H1 (cell line): ENCODE measurements around the gene HS6ST2. TPM values are rescaled to one million over a fixed set of nuclear protein-coding genes. Genes with fewer than 3 reads are reported as not detected.

ENCODE experiments used
- CTCF ChIA-PET: fragments of 300-600 bp; sonication (Branson Sonifier 250); formaldehyde crosslinking; loops from one replicate; lab custom pipeline; 2021; ENCODE audit not compliant: partially characterized antibody; lab: Charles Lee
- POLR2A ChIA-PET: fragments of 300-600 bp; sonication (Branson Sonifier 250); formaldehyde crosslinking; loops from one replicate; lab custom pipeline; 2021; ENCODE audit warnings: inconsistent platforms; ENCODE audit not compliant: partially characterized antibody; lab: Charles Lee
- DNase-seq, 2 experiments: peaks; one replicate each; pipeline versions ENCODE4 v3.0.0 to v3.0.0-alpha.2; 2010 to 2022; ENCODE audit warnings: low spot score in 2 of 2, low read depth in 1 of 2, mixed read lengths in 1 of 2
- FAIRE-seq: peaks from 2 replicates; lab custom pipeline; 2011; peaks lifted over from hg19 to GRCh38; lab: Jason Lieb, UNC
- H2AFZ ChIP-seq: 2 replicates; pipeline ENCODE4 v1.8.1; 2012; ENCODE audit warnings: low read length, inconsistent platforms
- H2AK5ac ChIP-seq: 2 replicates; pipeline ENCODE4 v1.6.1; 2013; ENCODE audit warnings: low read depth, low read length
- H2BK120ac ChIP-seq: replicated peaks from 2 replicates; pipeline ENCODE3; 2013; ENCODE audit warnings: low read depth, low read length, inconsistent platforms
- H2BK12ac ChIP-seq: 2 replicates; pipeline ENCODE4 v1.6.1; 2013; ENCODE audit warnings: low read depth, low read length
- H2BK15ac ChIP-seq: 2 replicates; pipeline ENCODE4 v1.6.1; 2013; ENCODE audit warnings: low read length
- H2BK20ac ChIP-seq: 2 replicates; pipeline ENCODE4 v1.6.1; 2013; ENCODE audit warnings: low read length
- H2BK5ac ChIP-seq: 2 replicates; pipeline ENCODE4 v1.6.1; 2013; ENCODE audit warnings: low read depth, low read length
- H3K14ac ChIP-seq: 2 replicates; pipeline ENCODE4 v1.6.1; 2013; ENCODE audit warnings: inconsistent platforms; ENCODE audit not compliant: insufficient read length
- H3K18ac ChIP-seq: 2 replicates; pipeline ENCODE4 v1.6.1; 2013; ENCODE audit warnings: low read length; ENCODE audit errors: extremely low read depth
- H3K23ac ChIP-seq: 2 replicates; pipeline ENCODE4 v1.6.1; 2013; ENCODE audit warnings: inconsistent platforms; ENCODE audit not compliant: insufficient read length
- H3K23me2 ChIP-seq: 2 replicates; pipeline ENCODE4 v1.6.1; 2013; ENCODE audit warnings: low read depth, low read length
- H3K27ac ChIP-seq: 2 replicates; pipeline ENCODE4 v1.6.1; 2011; ENCODE audit warnings: low read depth, low read length, inconsistent platforms
- H3K27me3 ChIP-seq, 4 experiments: replicated peaks in 1 of 4; 1 replicate in 1 of 4; 2 replicates in 3 of 4; pipeline versions ENCODE4 v1.6.1 to v1.8.1; 2011 to 2013; ENCODE audit warnings: low read length in 3 of 4, mild to moderate bottlenecking in 3 of 4, inconsistent platforms in 2 of 4, mixed read lengths in 2 of 4, moderate library complexity in 1 of 4; ENCODE audit not compliant: control insufficient read depth in 3 of 4, insufficient read depth in 3 of 4; ENCODE audit errors: extremely low read depth in 1 of 4
- H3K36me3 ChIP-seq, 4 experiments: 2 replicates each; pipeline versions ENCODE4 v1.6.1 to v1.8.1; 2011 to 2013; ENCODE audit warnings: mild to moderate bottlenecking in 4 of 4, low read length in 3 of 4, moderate library complexity in 2 of 4, control low read depth in 1 of 4, inconsistent platforms in 1 of 4; ENCODE audit not compliant: insufficient read depth in 4 of 4, control insufficient read depth in 2 of 4
- H3K4ac ChIP-seq: replicated peaks from 2 replicates; pipeline ENCODE3; 2013; ENCODE audit warnings: low read length, low read depth, mixed read lengths, inconsistent platforms; ENCODE audit not compliant: insufficient read length
- H3K4me1 ChIP-seq, 4 experiments: replicated peaks in 1 of 4; 1 replicate in 1 of 4; 2 replicates in 3 of 4; pipeline versions ENCODE4 v1.6.1 to v1.8.1; 2011 to 2013; ENCODE audit warnings: low read length in 3 of 4, inconsistent platforms in 2 of 4, mixed read lengths in 1 of 4; ENCODE audit not compliant: insufficient read depth in 4 of 4, control insufficient read depth in 3 of 4
- H3K4me2 ChIP-seq, 2 experiments: 2 replicates each; pipeline versions ENCODE4 v1.6.1 to v1.8.1; 2011 to 2013; ENCODE audit warnings: low read depth in 2 of 2, low read length in 2 of 2, control low read depth in 1 of 2, inconsistent platforms in 1 of 2, mild to moderate bottlenecking in 1 of 2; ENCODE audit not compliant: insufficient read depth in 1 of 2
- H3K4me3 ChIP-seq, 4 experiments: fragments of 200-600, 300-600 bp in 1 of 4; sonication (generic), shearing (Covaris generic), sonication (Bioruptor Twin) in 1 of 4; 2 replicates each; pipeline versions ENCODE4 v1.5.1 to v1.8.1; 2011 to 2016; ENCODE audit warnings: low read length in 4 of 4, low read depth in 3 of 4, control low read depth in 2 of 4, inconsistent platforms in 2 of 4, mild to moderate bottlenecking in 2 of 4, mixed read lengths in 1 of 4, moderate library complexity in 1 of 4; ENCODE audit not compliant: insufficient read depth in 2 of 4; ENCODE audit errors: extremely low read depth in 1 of 4
- H3K56ac ChIP-seq: replicated peaks from 2 replicates; pipeline ENCODE3; 2013; ENCODE audit warnings: low read depth, mild to moderate bottlenecking, mixed read lengths, low read length, inconsistent platforms; ENCODE audit not compliant: insufficient read length
- H3K79me1 ChIP-seq: 2 replicates; pipeline ENCODE4 v1.6.1; 2013; ENCODE audit warnings: low read depth, low read length, control low read depth
- H3K79me2 ChIP-seq, 2 experiments: 2 replicates each; pipeline versions ENCODE4 v1.6.1 to v1.8.1; 2012 to 2013; ENCODE audit warnings: low read length in 2 of 2, mild to moderate bottlenecking in 2 of 2, inconsistent platforms in 1 of 2; ENCODE audit not compliant: insufficient read depth in 2 of 2, control insufficient read depth in 1 of 2
- H3K9ac ChIP-seq, 4 experiments: replicated peaks in 1 of 4; 1 replicate in 1 of 4; 2 replicates in 3 of 4; pipeline versions ENCODE4 v1.6.1 to v1.8.1; 2011 to 2013; ENCODE audit warnings: low read depth in 3 of 4, low read length in 3 of 4, control low read depth in 2 of 4, mild to moderate bottlenecking in 2 of 4, moderate library complexity in 2 of 4, inconsistent platforms in 1 of 4; ENCODE audit errors: extremely low read depth in 1 of 4
- H3K9me3 ChIP-seq, 2 experiments: 2 replicates each; pipeline versions ENCODE4 v1.6.1 to v1.8.1; 2012 to 2013; ENCODE audit warnings: mild to moderate bottlenecking in 2 of 2, moderate library complexity in 2 of 2, control low read depth in 1 of 2, inconsistent platforms in 1 of 2, low read depth in 1 of 2, low read length in 1 of 2, mixed read lengths in 1 of 2; ENCODE audit not compliant: insufficient read depth in 2 of 2
- H4K20me1 ChIP-seq, 2 experiments: replicated peaks in 1 of 2; 2 replicates each; pipeline versions ENCODE3 to v1.8.1; 2011 to 2013; ENCODE audit warnings: inconsistent platforms in 2 of 2, low read length in 2 of 2, mild to moderate bottlenecking in 1 of 2; ENCODE audit not compliant: insufficient read depth in 2 of 2, control insufficient read depth in 1 of 2
- H4K5ac ChIP-seq: 2 replicates; pipeline ENCODE4 v1.6.1; 2013; ENCODE audit warnings: low read length, low read depth, mixed read lengths, inconsistent platforms; ENCODE audit not compliant: insufficient read length
- H4K8ac ChIP-seq: 2 replicates; pipeline ENCODE4 v1.8.0; 2013; ENCODE audit warnings: mild to moderate bottlenecking, moderate library complexity, low read length, inconsistent platforms; ENCODE audit not compliant: insufficient read depth; ENCODE audit errors: extremely low read depth
- H4K91ac ChIP-seq: replicated peaks from 2 replicates; pipeline ENCODE3; 2013; ENCODE audit warnings: low read length, mixed read lengths, inconsistent platforms; ENCODE audit not compliant: insufficient read length
- GABPA ChIP-seq: IDR thresholded peaks from 2 replicates; pipeline ENCODE4 v1.6.1; 2011; ENCODE audit warnings: mild to moderate bottlenecking, low read length, moderate library complexity, borderline replicate concordance; ENCODE audit not compliant: insufficient read depth
- MAFK ChIP-seq: IDR thresholded peaks from 2 replicates; pipeline ENCODE4 v1.6.1; 2012; ENCODE audit warnings: low read depth, mild to moderate bottlenecking, improper control_type of control experiment, low read length
- RBBP5 ChIP-seq: IDR thresholded peaks from 2 replicates; pipeline ENCODE4 v1.7.1; 2012; ENCODE audit warnings: low read depth, mild to moderate bottlenecking, inconsistent platforms, low read length, moderate library complexity, borderline replicate concordance
- TAF1 ChIP-seq: IDR thresholded peaks from 2 replicates; pipeline ENCODE4 v1.6.1; 2011; ENCODE audit warnings: mild to moderate bottlenecking, low read depth, low read length
- WGBS, 2 experiments: shearing (Covaris generic) in 1 of 2; methylation state at CpG; one replicate each; pipeline versions ENCODE4 v1.1.6 to v1.1.7; 2013 to 2015; ENCODE audit warnings: low lambda C conversion rate in 2 of 2, mixed read lengths in 2 of 2, inconsistent platforms in 1 of 2, low coverage in 1 of 2, missing lambda C conversion rate in 1 of 2; ENCODE audit not compliant: insufficient replicate concordance in 2 of 2, insufficient coverage in 1 of 2, insufficient read length in 1 of 2; ENCODE audit errors: extremely low coverage in 1 of 2, missing lambda C conversion rate in 1 of 2; 5-methylcytosine and 5-hydroxymethylcytosine counted together
- polyA plus RNA-seq, 7 experiments: library from polyadenylated mRNA; depleted of rRNA in 3 of 7; stranded (reverse) in 5 of 7; unstranded in 2 of 7; fragments of >200 nt in 5 of 7; fragments of 200-250 nt in 2 of 7; gene quantifications; 1 replicate in 5 of 7; 2 replicates in 1 of 7; 4 replicates in 1 of 7; pipeline versions ENCODE4 v1.2.1 to v1.2.3, GENCODE V29; 2011 to 2013; ENCODE audit warnings: missing spikeins in 2 of 7, mixed read lengths in 2 of 7
- total RNA-seq: library from RNA; stranded (reverse); fragmentation: NEBNext Ultra II Directional; extraction: Animal tissue kit (Norgen Biotek cat#: 25700); gene quantifications from 2 replicates; pipeline ENCODE4 v1.2.1, GENCODE V29; 2021
- TF ChIP-seq, protein P1 (sequence below): IDR thresholded peaks from 2 replicates; pipeline ENCODE4 v1.6.1; 2012; ENCODE audit warnings: low read length, inconsistent platforms
- TF ChIP-seq, protein P2 (sequence below): IDR thresholded peaks from 2 replicates; pipeline ENCODE4 v1.6.1; 2011; ENCODE audit warnings: low read length, improper control_type of control experiment

The HS6ST2 gene
- total and polyA plus RNA-seq, 2 of the 8 experiments (the other 6 are each of a cell fraction or from before 2014, with no cell fraction given) = 3.9 TPM

DNA sequence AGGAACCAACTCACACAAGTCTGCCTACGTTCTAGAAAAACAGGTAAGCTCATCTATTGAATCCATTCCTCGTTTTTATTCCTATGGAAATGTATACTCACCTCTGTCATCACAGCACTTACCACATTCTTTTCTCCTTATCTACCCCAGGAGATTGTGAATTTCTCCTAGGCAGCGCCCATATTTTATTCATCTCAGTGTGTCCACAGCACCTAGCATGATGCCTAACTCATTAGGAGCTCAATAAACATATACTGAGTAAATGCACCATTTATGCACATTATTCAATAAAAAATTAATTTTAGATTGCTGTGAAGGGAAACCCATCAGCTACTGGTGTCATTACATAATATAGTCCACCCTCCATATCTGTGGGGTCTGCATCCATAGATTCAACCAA lies 363.4 kb downstream of the HS6ST2 start:
- H2BK5ac ChIP-seq = no peak overlapping the region
- H3K56ac ChIP-seq = no peak overlapping the region
- no peaks in the 10 kb centered on the region for H4K20me1 ChIP-seq
- no peak overlapping the region for H4K5ac ChIP-seq
- no peaks in the 10 kb centered on the region for H3K36me3 ChIP-seq
- no peaks in the 10 kb centered on the region for H3K4me1 ChIP-seq
- H3K4ac ChIP-seq = no peak overlapping the region
- no peak overlapping the region for H2BK120ac ChIP-seq
- H3K27me3 ChIP-seq = no peaks in the 10 kb centered on the region
- no peak overlapping the region for H2BK20ac ChIP-seq
- no peak overlapping the region for H3K23ac ChIP-seq
- H3K9ac ChIP-seq = no peak overlapping the region
- no peak overlapping the region for H4K8ac ChIP-seq
- H3K14ac ChIP-seq = no peak overlapping the region
- ChIA-PET CTCF (interaction anchor here (1.2 to 1.8 kb wide), 3 partner anchors 10 to 72 kb away, joined by 3 to 5 read pairs (median 5); no protein-coding TSS in a partner anchor), POLR2A (no interaction called here)
- no peaks in the 10 kb centered on the region for H3K23me2 ChIP-seq
- FAIRE-seq (no peak), DNase-seq (no peak)
- 83% methylated on average over 3 of the region's 3 CpGs; no CpG with 5 or more reads in 1 of the 2 experiments for WGBS, 2 experiments
- no peak overlapping the region for H2BK12ac ChIP-seq
- H3K9me3 ChIP-seq = no peaks in the 10 kb centered on the region
- H3K79me1 ChIP-seq = no peaks in the 10 kb centered on the region
- H3K18ac ChIP-seq = no peak overlapping the region
- H2AK5ac ChIP-seq = no peak overlapping the region
- no peaks in the 10 kb centered on the region for H3K79me2 ChIP-seq
- H2BK15ac ChIP-seq = no peak overlapping the region
- H3K4me2 ChIP-seq = no peak overlapping the region
- H3K4me3 ChIP-seq = no peak overlapping the region
- no peak overlapping the region for H4K91ac ChIP-seq
- no peak overlapping the region for H3K27ac ChIP-seq
- H2AFZ ChIP-seq = no peak overlapping the region
- no peak for TF ChIP-seq TAF1
- TF ChIP-seq, protein P1, sequence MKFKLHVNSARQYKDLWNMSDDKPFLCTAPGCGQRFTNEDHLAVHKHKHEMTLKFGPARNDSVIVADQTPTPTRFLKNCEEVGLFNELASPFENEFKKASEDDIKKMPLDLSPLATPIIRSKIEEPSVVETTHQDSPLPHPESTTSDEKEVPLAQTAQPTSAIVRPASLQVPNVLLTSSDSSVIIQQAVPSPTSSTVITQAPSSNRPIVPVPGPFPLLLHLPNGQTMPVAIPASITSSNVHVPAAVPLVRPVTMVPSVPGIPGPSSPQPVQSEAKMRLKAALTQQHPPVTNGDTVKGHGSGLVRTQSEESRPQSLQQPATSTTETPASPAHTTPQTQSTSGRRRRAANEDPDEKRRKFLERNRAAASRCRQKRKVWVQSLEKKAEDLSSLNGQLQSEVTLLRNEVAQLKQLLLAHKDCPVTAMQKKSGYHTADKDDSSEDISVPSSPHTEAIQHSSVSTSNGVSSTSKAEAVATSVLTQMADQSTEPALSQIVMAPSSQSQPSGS = no peak
- no peak for TF ChIP-seq MAFK
- TF ChIP-seq GABPA = no peak
- TF ChIP-seq, protein P2, sequence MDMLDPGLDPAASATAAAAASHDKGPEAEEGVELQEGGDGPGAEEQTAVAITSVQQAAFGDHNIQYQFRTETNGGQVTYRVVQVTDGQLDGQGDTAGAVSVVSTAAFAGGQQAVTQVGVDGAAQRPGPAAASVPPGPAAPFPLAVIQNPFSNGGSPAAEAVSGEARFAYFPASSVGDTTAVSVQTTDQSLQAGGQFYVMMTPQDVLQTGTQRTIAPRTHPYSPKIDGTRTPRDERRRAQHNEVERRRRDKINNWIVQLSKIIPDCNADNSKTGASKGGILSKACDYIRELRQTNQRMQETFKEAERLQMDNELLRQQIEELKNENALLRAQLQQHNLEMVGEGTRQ = no peak
- TF ChIP-seq RBBP5 = no peak
